HG03139 (cell line): ENCODE measurements around the gene REPS2.

Experiments
- ATAC-seq: cut with Tn5 transposase; IDR thresholded peaks from one replicate; pipeline ENCODE4 v1.9.1; 2021; ENCODE audit not compliant: unreplicated experiment

The REPS2 gene

DNA sequence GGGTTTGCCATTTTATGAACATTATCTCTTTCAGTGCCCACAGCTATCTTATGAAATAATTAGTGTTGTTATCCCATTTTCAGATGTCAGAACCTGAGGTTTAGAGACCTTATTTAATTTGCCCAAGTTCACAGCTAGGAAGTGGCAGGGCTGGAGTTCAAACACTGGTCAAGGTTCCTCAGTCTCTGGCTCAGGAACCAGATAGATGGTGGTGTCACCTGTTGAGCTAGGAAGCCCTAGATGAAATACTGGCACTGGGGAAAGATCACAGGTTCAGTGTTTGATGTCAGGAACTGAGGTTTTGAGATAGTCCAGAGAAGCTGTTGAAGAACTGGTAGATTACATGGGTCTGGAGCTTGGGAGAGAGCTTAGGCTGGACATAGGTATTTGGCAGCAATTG lies 85.4 kb downstream of the REPS2 start:
- no peak for ATAC-seq

DNA sequence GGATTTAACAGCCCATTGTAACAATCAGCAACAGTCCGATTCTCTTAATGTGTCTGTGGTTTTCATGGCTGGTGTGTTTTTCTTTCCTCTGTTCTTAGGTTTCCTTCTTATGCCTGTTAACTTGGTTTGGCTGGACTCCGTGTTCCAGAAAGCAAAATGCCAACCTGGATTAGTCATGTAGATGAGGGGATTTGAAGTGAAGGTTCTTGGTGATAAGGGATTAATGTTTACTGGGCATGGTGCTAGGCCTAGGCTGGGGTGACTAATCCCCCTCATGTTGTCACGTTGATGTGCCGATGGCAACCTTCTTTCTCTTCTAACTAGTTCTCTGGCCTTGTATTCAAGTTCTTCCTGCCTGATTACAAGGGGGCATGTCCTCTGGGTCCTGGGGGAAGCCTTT lies 85.9 kb downstream of the REPS2 start:
- ATAC-seq: no peak

DNA sequence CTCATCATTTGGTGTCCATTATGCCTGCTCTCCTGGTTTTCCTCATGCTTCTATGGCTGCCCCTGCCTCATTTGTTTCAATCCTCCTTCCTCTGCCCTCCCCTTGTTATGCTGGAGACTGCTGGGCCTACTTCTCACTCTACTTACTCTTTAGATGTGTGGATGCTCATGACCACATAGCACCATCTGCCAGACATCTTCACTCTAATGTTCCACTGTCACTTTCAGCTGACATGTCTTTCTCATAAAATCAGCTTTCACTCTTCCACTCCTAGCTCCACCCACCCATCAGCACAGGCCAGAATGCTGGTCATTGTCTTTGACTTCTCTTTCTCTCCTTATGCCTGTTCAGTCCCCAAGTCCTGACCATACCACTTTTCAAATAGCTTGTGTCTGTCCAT lies 86.8 kb downstream of the REPS2 start:
- no peak for ATAC-seq

DNA sequence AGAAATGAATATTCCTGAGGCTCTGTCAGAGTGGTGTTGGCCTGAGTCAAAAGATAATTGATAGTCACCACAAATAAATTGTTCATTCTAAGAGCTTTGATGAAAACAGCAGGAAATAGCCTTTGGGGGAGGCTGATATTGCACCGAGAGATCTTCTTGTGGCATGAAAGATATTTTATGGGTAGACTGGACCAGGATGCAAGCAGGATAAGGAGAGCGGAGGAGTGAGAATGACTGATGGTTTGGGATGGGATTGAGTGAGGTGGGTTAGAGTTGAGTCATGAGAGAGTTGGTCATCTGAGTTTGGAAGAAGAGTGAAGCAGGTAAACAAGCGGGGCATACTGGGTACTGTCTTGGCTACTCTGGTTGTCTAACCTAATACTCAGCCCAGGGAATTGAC lies 88.7 kb downstream of the REPS2 start:
- ATAC-seq: no peak

DNA sequence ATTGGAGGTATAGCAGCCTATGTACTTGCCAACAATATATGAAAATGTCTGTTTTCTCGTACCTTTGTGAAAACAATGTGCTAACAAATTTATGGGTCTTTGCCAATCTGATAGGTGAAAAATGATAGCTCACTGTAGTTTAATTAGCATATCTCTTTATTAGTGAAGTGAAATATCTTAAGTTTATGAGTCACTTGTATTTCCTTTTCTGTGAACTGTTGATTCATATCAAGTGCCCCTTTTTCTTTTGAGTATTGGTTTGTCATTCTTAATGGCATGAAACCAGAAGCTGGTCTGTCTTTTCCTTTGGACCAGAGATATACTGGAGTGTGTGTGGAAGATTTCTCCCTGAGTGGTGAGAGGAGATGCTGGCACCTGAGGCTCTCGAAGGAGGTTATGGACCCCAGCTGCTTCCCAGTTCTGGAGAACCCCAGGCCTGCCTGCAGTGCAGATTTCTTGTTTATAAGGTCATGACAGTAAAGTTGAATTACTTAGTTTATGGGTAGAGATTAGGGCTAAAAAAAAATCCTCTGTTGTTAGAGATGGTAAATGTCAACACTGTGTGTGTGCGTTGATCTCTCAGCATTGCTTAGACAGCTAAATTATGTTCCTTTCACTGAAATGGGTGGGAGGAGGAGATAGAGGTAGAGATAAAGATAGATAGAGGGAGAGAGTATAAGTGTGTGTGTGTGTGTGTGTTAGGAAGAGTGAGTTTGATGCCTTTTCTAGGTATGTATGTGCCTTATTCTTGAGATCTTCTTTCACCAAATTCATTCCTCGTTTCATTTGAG lies 89.9 kb downstream of the REPS2 start:
- ATAC-seq: no peak

DNA sequence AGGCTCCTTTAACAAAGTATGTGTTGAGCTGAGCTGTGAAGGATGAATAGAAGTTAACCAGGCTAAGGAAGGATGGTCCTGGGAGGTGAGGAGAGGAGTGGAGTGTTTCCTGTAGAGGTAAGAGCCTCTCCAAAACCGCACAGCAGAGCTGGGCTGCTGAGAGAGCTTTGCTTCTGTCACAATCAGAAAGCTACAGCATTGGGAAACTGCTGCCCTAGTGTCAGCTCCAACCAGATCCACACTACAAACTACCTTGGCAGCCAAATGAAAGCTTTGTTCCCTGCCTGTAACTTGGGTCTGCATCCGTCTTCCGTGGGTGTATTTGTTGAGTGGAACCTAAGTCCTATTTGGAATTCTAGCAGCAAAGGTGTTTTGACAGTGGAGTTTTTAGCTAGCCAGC lies 91.8 kb downstream of the REPS2 start:
- no peak for ATAC-seq

DNA sequence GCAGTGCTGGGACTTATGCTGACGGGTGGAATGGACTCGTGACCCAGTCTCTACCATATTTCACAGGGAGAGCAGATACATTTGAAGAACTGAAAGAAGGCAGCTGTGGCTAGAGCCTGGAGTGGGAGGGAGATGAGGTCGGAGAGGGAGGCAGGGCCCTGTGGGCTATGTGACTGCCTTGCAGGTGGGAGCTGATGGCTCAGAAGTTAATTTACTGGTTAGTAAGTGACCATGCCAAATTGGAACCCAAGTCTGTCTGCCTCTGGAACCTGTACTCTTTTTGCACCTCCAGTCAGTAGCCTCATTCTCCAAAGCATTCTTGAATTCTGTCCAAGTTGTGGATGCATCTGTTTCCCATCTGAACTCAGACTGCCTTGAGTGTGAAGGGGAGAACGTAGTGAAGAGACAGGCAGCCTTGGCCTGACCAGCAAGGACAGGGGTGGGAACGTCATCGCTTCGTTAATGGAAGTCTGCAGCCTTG lies 92.3 kb downstream of the REPS2 start:
- ATAC-seq: no peak

DNA sequence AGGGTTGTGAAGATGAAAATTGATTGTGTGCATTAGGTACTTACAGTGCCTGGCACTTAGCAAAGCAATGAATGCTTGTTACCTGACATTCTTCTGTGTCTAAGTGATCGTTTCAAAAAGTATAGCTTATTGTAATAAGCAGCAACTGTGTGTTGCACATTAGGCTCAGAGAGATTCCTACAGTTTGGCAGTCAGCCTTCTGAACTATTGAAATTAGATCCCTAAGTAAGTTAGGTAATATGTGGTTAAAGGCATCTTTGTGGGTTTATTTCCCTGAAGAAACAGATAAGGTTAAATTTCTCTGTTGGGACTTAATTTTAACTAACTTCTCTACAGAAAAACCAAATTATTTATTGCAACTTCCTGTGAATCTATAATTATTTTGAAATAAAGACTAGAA lies 93.4 kb downstream of the REPS2 start:
- ATAC-seq: no peak

DNA sequence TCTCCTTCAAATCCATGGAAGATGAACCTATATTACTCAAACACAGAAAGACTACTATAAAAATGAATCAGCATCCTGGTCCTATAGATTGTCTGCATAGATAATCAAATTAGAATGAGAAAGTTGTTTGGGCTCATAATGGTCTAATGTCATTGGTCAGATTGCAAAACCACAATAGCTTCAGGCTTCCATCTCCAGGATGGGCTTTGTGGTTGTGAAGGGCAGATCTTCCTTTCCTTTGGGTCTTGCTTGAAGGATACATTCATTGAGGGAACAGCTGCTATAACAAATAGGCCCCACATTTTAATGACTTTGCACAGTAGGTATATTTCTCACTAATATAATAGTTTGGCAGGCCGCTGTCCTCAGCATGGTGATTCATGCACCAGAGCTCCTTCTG lies 94.3 kb downstream of the REPS2 start:
- no peak for ATAC-seq

DNA sequence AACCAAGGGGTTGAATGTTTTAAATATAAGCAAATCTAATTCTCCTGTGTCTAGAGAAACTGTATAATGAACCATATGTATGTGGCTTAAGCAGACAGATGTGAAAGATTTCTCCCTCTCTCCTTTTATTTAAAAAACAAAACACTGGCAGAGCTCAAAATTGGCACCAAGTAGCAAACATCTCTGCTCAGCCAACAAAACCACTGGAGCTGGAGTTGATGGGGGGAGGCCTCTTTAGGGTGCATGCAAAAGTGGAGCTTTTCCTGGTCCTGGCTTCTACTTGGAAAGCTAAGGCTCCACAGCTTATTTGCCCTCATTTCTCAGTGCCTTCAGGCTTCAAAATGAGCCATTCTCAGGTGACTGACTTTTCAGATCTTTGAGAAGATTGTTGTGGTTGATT lies 95.6 kb downstream of the REPS2 start:
- ATAC-seq: no peak

DNA sequence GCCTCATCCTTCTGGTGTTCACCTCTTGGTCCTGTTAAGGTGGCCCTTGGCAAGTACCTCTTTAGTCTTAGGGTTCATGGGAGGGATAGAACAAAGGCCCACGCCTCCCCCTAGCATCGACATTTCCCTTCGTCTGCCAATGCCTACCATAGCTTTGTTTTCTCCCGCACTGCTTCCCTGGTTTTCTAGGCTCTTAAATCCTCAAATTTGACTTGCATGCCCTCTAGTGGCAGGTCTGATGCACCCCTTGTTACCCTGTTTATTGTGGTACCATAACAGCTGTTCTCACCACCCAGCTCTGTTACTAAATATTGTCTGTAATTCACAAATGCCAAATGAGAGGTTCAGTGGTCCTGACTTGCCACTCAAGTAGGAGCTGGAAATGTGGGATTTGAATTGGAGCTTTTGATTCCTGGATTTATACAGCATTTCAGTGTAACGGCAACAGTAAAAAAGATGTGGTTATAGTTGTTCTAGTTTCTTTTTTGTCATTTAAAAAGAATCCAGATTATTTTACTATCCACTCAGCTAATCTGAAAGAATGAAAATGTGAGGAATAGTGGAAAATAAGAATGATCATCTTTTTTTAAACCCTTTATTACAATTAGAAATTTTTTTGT lies 100.1 kb downstream of the REPS2 start:
- no peak for ATAC-seq

DNA sequence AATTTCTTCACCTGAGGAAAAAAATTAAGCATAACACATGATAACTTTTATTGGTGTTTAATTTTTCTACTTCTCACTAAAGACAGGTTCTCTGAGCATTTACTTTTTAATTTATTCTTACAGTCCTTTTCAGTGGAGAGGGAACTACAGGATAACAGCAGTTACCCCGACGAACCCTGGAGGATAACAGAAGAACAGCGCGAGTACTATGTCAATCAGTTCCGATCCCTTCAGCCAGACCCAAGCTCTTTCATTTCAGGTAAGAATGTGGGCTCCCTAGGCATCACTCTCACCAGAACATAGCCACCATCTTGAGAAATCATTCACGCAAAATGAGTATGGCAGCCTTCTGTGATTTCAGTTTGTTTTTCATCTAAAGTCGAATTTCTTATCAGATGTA lies 100.8 kb downstream of the REPS2 start:
- ATAC-seq: no peak

DNA sequence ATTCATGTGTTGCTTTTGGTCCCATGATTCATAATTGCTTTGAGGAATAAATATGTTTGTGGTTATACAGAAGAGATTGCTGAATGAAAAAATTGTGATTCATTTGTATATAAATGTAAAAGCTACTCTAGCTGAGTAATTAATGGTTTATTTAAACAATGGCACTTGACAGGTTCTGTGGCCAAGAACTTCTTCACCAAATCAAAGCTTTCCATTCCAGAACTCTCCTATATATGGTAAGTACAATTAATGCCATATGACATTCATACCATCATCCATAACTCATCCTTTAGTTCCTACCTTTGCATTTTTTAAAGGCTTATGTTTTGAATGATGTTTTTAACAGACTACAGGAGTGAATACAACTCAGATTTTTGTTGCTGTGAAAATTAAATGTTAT lies 105.8 kb downstream of the REPS2 start:
- ATAC-seq: no peak

DNA sequence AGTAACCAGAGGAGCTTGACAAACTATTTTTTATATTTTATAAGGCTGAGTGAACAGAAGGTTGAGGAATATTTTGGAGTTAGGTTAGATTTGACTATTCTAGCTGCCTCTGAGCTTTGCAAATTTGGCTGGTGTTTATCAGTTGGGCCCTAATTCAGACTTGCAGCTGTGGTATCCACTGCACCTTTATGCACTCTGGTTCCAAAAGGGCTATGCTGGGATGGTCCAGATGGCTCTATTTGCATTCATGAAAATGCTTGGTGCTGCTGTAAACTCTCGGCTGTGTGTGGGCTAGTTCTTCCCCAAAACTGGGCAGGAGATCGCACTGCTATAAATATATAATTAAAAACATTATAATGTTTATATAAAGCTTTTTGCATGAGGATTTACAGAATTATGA lies 106.3 kb downstream of the REPS2 start:
- ATAC-seq: no peak

DNA sequence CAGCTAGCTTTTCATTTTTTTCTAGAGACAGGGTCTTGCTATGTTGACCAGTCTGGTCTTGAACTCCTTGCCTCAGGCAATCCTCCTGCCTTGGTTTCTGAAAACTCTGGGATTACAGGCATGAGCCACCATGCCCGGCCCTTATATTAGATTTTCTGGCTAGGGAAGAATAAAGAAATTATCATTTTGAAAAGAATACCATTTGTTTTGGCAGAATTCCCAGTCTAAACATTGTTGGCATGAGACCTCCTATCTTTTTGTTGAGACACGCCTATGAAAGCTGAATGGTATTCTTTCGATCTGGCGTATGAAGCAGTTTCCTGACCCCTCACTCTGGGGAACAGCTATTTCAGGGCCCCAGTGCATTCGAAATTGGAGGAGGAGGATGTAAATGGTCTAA lies 107.0 kb downstream of the REPS2 start:
- no peak for ATAC-seq

DNA sequence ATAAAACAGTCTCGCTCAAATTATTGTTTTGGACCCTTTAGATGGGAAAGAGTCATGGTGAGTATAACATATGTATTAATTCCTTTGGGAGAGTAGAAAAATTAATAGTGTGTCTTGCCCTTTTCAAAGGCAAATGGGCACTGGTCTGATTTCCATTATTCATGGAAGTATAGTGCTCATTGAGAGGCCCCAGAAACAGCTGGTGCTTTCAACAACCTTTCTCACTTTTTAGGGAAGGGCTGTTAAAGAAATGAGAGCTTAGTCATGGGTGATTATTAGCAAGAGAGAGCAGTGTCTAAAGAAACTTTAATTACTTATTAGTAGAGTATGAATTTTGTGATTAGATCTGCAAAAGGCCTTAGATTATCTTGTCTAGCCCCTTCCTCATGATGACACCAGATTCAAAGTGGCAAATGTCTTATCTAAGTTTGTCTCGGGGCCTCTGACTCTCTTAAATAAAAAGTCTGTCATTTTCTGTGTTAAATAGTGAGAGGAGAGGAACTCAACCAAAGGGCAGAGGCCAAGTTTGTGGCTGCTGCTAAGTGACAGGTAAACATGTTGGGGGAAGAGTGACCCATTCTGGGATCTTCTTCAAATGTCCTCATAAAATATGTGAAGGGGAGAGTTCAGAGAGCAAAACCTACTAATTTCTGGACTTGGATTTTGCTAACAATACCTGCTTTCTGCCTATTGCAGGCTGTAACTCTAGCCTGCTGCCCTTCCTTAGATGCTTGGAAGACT lies 110.6 kb downstream of the REPS2 start:
- no peak for ATAC-seq

DNA sequence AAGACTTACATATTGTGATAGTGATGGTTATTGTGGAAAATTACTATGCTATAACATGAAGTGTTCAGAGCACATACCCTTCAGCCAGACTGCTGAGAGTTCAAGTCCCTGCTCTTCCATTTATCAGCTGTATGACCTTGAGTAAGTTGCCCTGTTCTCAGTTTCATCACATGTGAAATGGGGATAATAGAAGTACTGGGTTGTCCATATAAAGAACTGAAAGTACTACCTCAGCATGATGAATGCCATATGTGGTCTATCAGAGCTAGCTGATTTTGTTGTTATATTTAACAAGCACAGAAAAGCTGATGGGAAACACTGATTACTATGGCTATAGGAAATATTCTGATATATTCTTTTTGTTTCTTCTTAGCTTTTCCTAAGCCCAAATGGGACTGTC lies 115.6 kb downstream of the REPS2 start:
- ATAC-seq: no peak

DNA sequence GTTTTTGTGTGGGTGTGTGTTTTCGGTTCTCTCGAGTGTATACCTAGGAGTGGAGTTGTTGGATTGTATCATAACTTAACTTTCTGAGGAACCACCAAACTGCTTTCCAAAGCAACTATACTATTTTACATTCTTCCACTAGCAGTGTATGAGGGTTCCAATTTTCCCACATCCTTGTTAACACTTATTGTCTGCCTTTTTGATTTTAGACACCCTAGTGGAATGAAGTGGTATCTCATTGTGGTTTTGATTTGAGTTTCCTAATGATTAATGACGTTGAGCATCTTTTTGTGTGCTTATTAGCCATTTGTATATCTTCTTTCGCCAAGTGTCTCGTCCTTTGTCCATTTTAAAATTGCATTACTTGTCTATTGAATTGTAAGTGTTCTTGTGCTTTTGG lies 118.6 kb downstream of the REPS2 start:
- no peak for ATAC-seq

DNA sequence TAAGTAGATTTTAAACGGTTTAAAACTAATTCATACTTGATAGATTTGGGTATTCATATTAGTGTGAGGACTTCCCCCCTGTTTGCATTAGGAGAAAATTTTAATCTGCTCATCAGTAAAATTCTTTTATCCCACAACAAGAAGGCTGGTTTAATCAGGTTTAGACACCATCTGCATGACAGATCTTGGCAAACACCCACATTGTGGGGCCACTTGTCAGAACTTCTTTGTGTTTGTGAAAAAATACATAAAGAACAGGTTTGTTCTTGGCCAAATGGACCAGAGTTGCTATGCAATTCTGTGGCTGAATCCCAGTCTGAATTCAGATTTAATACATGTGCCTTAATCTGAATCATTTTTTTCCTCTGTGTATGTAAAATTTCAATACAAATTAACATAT lies 121.1 kb downstream of the REPS2 start:
- no peak for ATAC-seq

DNA sequence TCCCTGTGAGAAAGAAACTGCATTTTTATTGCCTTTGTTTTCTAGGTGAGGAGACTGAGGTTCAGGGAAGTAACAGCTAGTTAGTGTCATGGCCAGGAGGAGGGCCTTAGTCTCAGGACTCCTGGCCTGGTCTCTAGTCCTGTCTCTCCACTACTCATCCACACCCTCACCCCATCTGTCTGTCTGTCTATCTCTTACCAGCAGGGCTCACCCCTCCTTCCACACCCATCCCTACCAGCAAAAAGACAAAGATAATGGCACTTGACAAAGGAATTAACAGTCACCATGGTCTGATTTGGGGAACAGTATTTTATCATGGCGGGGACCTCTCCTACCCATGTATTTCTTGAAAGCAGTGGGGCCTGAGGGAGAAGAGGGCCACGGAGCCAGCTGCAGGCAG lies 125.8 kb downstream of the REPS2 start:
- no peak for ATAC-seq

DNA sequence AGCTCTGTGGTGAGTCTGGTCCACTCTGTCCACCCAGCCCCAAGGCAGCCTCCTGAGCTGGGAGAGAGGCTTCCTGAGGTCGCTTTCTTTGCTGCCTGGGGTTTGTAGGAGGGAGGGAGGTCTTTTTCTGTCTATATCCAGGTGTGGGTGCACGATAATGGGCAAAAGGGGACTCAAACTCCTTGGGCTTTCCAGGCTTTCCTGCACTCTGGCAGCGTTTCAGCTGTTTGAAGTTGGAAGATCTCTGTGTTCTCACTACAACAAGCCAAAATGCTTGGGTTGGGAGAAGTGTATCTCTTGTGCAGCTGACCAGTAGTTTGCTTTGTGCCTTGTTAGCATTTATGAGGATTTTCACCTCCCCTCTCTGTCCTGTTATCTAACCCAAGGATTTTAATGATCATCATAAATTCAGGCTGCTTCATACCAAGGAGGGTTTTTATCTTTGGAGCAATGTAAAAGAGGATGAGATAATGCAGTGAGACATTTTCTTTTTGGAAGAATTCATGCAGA lies 126.3 kb downstream of the REPS2 start:
- ATAC-seq: no peak

DNA sequence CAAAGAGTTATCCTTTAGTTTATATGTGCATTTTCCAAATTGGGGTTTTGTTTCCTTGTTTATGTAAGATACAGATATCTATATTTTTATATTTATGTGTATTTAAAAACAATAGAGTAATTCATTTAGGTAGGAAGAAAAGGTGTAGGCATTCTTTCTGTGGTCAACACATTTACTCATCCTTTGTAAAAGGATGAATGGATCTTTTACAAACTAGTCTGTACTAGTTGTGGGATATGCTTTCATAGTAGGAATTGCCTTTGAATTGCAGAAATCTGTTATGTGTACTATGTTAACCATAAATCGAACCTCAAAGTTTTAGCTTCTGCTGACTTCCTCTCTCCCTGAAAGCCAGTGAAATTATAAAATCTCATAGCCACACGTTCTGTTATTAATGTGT lies 128.5 kb downstream of the REPS2 start:
- no peak for ATAC-seq
